PC-9 (cell line): Measurements from ENCODE around the gene IFNA5. TPM values are rescaled to one million over a fixed set of nuclear protein-coding genes. Genes with fewer than 3 reads are reported as not detected.

Experiments
- BruUV-seq: library from RNA; stranded (reverse); fragments of 400-500 nt; replicated peaks from 2 replicates; lab custom pipeline; 2021; lab: Mats Ljungman, UMichigan
- CTCF ChIA-PET: fragments of 300-600 bp; sonication (Branson Sonifier 250); formaldehyde crosslinking; loops from one replicate; lab custom pipeline; 2022; ENCODE audit warnings: antibody characterized with exemption; lab: Charles Lee
- POLR2A ChIA-PET: fragments of 300-600 bp; sonication (Branson Sonifier 250); formaldehyde crosslinking; loops from one replicate; lab custom pipeline; 2022; ENCODE audit warnings: antibody characterized with exemption; ENCODE audit not compliant: unreplicated experiment; lab: Charles Lee
- DNase-seq, 2 experiments: peaks; one replicate each; pipeline versions ENCODE4 v3.0.0 to v3.0.0-alpha.2; 2015 to 2022; ENCODE audit warnings: mixed read lengths in 1 of 2
- H2AFZ ChIP-seq: fragments of 200-600 bp; sonication (generic); 2 replicates; pipeline ENCODE4 v1.8.1; 2017; ENCODE audit warnings: antibody characterized with exemption
- H3F3A ChIP-seq: fragments of 200-600 bp; sonication (generic); 2 replicates; pipeline ENCODE4 v1.8.1; 2017; ENCODE audit warnings: antibody characterized with exemption, mild to moderate bottlenecking, low read depth; ENCODE audit not compliant: insufficient read depth
- H3K27ac ChIP-seq: fragments of 200-600 bp; sonication (generic); 2 replicates; pipeline ENCODE4 v1.6.1; 2016; ENCODE audit warnings: mixed run types
- H3K27me3 ChIP-seq: fragments of 200-600 bp; sonication (generic); 2 replicates; pipeline ENCODE4 v1.6.1; 2016; ENCODE audit warnings: low read depth, mixed run types; ENCODE audit not compliant: insufficient read depth
- H3K36me3 ChIP-seq: fragments of 200-600 bp; sonication (generic); 2 replicates; pipeline ENCODE4 v1.6.1; 2016; ENCODE audit warnings: low read depth, mixed run types
- H3K4me1 ChIP-seq: fragments of 200-600 bp; sonication (generic); replicated peaks from 2 replicates; pipeline ENCODE4 v1.6.1; 2016; ENCODE audit warnings: mixed run types; ENCODE audit not compliant: insufficient read depth
- H3K4me2 ChIP-seq: fragments of 200-600 bp; sonication (generic); 2 replicates; pipeline ENCODE4 v1.6.1; 2017; ENCODE audit warnings: mixed run types
- H3K4me3 ChIP-seq: fragments of 200-600 bp; sonication (generic); 2 replicates; pipeline ENCODE4 v1.6.1; 2016; ENCODE audit warnings: mixed run types
- H3K79me2 ChIP-seq: fragments of 200-600 bp; sonication (generic); 2 replicates; pipeline ENCODE4 v1.6.1; 2017; ENCODE audit warnings: low read depth, mixed run types
- H3K9me2 ChIP-seq: fragments of 200-600 bp; sonication (generic); 2 replicates; pipeline ENCODE4 v1.8.1; 2017; ENCODE audit warnings: mild to moderate bottlenecking; ENCODE audit not compliant: insufficient read depth
- H3K9me3 ChIP-seq: fragments of 200-600 bp; sonication (generic); 2 replicates; pipeline ENCODE4 v1.8.1; 2016; ENCODE audit warnings: low read depth; ENCODE audit not compliant: insufficient read depth
- H4K20me1 ChIP-seq: fragments of 200-600 bp; sonication (generic); 2 replicates; pipeline ENCODE4 v1.8.1; 2017; ENCODE audit not compliant: insufficient read depth
- EZH2 ChIP-seq: fragments of 200-600 bp; sonication (generic); IDR thresholded peaks from 2 replicates; pipeline ENCODE4 v1.8.0; 2017; ENCODE audit warnings: antibody characterized with exemption, low read depth
- intact Hi-C: fragments of 100-400 bp; cut with micrococcal nuclease; formaldehyde crosslinking; loops from one replicate; pipeline ENCODE4 v1.10.0; 2022; ENCODE audit not compliant: unreplicated experiment
- total RNA-seq: library from RNA; stranded (reverse); gene quantifications from 2 replicates; pipeline ENCODE4 v1.2.3, GENCODE V29; 2021
- TF ChIP-seq, protein P1 (sequence below): fragments of 200-600 bp; sonication (generic); conservative IDR thresholded peaks from 2 replicates; pipeline ENCODE4 v1.6.1; 2017; ENCODE audit warnings: mixed run types, antibody characterized with exemption, mild to moderate bottlenecking, moderate library complexity

The IFNA5 gene
- total RNA-seq, 1 experiment from 2014 or later: not detected

DNA sequence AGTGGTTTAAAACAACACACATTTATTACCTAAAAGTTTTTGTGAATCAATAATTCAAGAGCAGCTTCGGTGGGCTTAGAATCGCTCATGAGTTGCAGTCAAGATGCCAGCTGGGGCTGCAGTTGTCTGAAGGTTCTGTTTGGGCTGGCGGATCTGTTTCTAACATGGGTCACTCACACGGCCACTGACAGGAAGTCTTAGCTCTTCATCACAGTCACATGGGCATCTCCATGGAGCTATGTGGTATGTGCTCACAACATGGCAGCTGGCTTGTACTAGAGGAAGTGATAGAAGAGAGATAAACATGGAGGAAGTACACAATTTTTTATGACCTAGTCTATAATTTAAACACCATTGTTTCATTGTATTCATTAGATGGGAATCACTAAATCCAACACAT is 18.9 kb upstream of the IFNA5 start:
- ChIA-PET POLR2A (interaction anchor here (0.7 kb wide), 1 partner anchor 150 kb away, joined by 3 read pairs; no protein-coding TSS in a partner anchor), CTCF (no interaction called here)

GRCh38 chr9:21322911-21323461 is 17.9 kb upstream of the IFNA5 start:
- no peak for DNase-seq
- ChIA-PET CTCF (no interaction called here), POLR2A (no interaction called here)
- H3K9me3 ChIP-seq: no peaks in the 10 kb centered on the region
- H2AFZ ChIP-seq: no peak overlapping the region
- no peaks in the 10 kb centered on the region for H4K20me1 ChIP-seq
- no peaks in the 10 kb centered on the region for H3K36me3 ChIP-seq
- H3K4me1 ChIP-seq: no peaks in the 10 kb centered on the region
- H3F3A ChIP-seq: no peaks in the 10 kb centered on the region
- H3K27me3 ChIP-seq: no peaks in the 10 kb centered on the region
- no peak overlapping the region for H3K4me3 ChIP-seq
- BruUV-seq: no TSS peak
- H3K9me2 ChIP-seq: no peaks in the 10 kb centered on the region
- no peak overlapping the region for H3K27ac ChIP-seq
- H3K79me2 ChIP-seq: no peaks in the 10 kb centered on the region; the same call in 1 of the 2 replicates
- intact Hi-C loops: loop anchor here (10.0 kb wide), 2 partner anchors 232 to 922 kb away; no protein-coding TSS in a partner anchor
- TF ChIP-seq, protein P1, sequence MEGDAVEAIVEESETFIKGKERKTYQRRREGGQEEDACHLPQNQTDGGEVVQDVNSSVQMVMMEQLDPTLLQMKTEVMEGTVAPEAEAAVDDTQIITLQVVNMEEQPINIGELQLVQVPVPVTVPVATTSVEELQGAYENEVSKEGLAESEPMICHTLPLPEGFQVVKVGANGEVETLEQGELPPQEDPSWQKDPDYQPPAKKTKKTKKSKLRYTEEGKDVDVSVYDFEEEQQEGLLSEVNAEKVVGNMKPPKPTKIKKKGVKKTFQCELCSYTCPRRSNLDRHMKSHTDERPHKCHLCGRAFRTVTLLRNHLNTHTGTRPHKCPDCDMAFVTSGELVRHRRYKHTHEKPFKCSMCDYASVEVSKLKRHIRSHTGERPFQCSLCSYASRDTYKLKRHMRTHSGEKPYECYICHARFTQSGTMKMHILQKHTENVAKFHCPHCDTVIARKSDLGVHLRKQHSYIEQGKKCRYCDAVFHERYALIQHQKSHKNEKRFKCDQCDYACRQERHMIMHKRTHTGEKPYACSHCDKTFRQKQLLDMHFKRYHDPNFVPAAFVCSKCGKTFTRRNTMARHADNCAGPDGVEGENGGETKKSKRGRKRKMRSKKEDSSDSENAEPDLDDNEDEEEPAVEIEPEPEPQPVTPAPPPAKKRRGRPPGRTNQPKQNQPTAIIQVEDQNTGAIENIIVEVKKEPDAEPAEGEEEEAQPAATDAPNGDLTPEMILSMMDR: no peak
- no peak for TF ChIP-seq EZH2
- no peak overlapping the region for H3K4me2 ChIP-seq

More for the DNA sequence above, 18.9 kb upstream of the IFNA5 start:
- Histone ChIP-seq H3K36me3 (0 out of 2 replicates have a peak, but pooled peaks cover 3% of the 10 kb centered on the region), H3K4me3 (no peak overlapping the region), H4K20me1 (no peaks in the 10 kb centered on the region), H2AFZ (no peak overlapping the region), H3K27ac (no peak overlapping the region), H3K79me2 (no peaks in the 10 kb centered on the region; the same call in 1 of the 2 replicates), H3F3A (no peaks in the 10 kb centered on the region), H3K4me1 (no peaks in the 10 kb centered on the region), H3K4me2 (no peak overlapping the region), H3K9me3 (no peaks in the 10 kb centered on the region), H3K27me3 (no peaks in the 10 kb centered on the region), H3K9me2 (no peaks in the 10 kb centered on the region)
- intact Hi-C loops: loop anchor here (10.0 kb wide), 2 partner anchors 231 to 921 kb away; no protein-coding TSS in a partner anchor
- no peak for DNase-seq
- no peak for TF ChIP-seq EZH2
- TF ChIP-seq, protein P1: no peak
- no TSS peak for BruUV-seq

DNA sequence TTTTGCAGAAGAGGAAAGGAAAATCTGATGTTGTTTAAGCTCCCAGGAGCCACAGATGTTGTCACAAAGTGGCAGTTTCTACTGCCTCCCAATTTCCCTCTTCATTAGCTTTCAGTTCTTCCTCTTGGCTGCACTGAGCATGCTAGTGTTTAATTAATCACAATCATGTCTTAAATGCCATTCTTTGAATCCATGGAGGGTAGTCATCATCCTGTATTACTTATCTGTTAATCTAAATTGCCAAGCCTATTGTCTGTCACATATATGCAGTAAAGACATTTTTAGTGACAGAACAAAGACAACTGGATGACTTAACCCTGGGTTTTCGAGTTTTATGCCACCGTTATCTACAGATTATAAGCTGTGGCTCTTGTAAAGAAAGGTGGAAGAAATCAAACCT is 15.4 kb upstream of the IFNA5 start:
- CTCF ChIA-PET: interaction anchor here (0.8 kb wide), 1 partner anchor 107 kb away, joined by 3 read pairs; no protein-coding TSS in a partner anchor
- Histone ChIP-seq H3K4me3 (no peak overlapping the region), H3K27me3 (no peaks in the 10 kb centered on the region), H3K79me2 (no peaks in the 10 kb centered on the region), H2AFZ (no peak overlapping the region), H4K20me1 (no peaks in the 10 kb centered on the region), H3K4me2 (no peak overlapping the region), H3K27ac (no peak overlapping the region), H3K9me3 (no peaks in the 10 kb centered on the region), H3K36me3 (no peaks in the 10 kb centered on the region), H3K9me2 (no peaks in the 10 kb centered on the region), H3K4me1 (no peaks in the 10 kb centered on the region), H3F3A (no peaks in the 10 kb centered on the region)
- POLR2A ChIA-PET: interaction anchor here (0.6 kb wide), 1 partner anchor 1122 kb away, joined by 3 read pairs; no protein-coding TSS in a partner anchor
- no peak for TF ChIP-seq EZH2
- TF ChIP-seq, protein P1: no peak
- no TSS peak for BruUV-seq
- no peak for DNase-seq
- intact Hi-C loops: loop anchor here (10.0 kb wide), 2 partner anchors 234 to 924 kb away; no protein-coding TSS in a partner anchor
